Activated CD8-positive, alpha-beta T cell treated with anti-CD3 and anti-CD28 coated beads for 36 hours (primary cell): ENCODE measurements around the gene EIF4B. TPM values are rescaled to one million over a fixed set of nuclear protein-coding genes. Genes with fewer than 3 reads are reported as not detected.
A peak's percentile ranks its signal among the peaks of the same experiment; 100 is the strongest.
"Not testable (repeated sequence)": the region's sequence is repeated elsewhere in the genome, so short reads cannot be mapped to it uniquely, and the experiment has no call there.

Experiments used
- ATAC-seq: fragments of 200-7000 bp; cut with Tn5 transposase; one replicate; pipeline ENCODE4 v1.10.0; 2021; ENCODE audit warnings: mild to moderate bottlenecking, moderate library complexity
- CTCF ChIA-PET: fragments of 350-600 bp; sonication (Branson Sonifier 250); formaldehyde crosslinking; loops from one replicate; lab custom pipeline; 2021; ENCODE audit warnings: antibody characterized with exemption; lab: Charles Lee
- POLR2A ChIA-PET: fragments of 350-600 bp; sonication (Branson Sonifier 250); formaldehyde crosslinking; loops from one replicate; lab custom pipeline; 2021; ENCODE audit warnings: antibody characterized with exemption; lab: Charles Lee
- DNase-seq: peaks from one replicate; pipeline ENCODE4 v3.0.0-alpha.2; 2020
- H3K27ac Mint-ChIP-seq: one replicate; pipeline ENCODE4 v1.8.0; 2021; ENCODE audit warnings: mild to moderate bottlenecking, mixed read lengths
- H3K27me3 Mint-ChIP-seq: one replicate; pipeline ENCODE4 v1.8.0; 2021; ENCODE audit warnings: mixed read lengths
- H3K36me3 Mint-ChIP-seq: one replicate; pipeline ENCODE4 v1.8.0; 2021; ENCODE audit warnings: low read depth, mixed read lengths
- H3K4me1 Mint-ChIP-seq: one replicate; pipeline ENCODE4 v1.8.0; 2021; ENCODE audit warnings: low read depth, mixed read lengths
- H3K4me3 Mint-ChIP-seq: one replicate; pipeline ENCODE4 v1.8.0; 2021; ENCODE audit warnings: mild to moderate bottlenecking, moderate library complexity, mixed read lengths
- H3K9me3 Mint-ChIP-seq: one replicate; pipeline ENCODE4 v1.8.0; 2021; ENCODE audit warnings: mixed read lengths
- intact Hi-C: fragments of 100-400 bp; cut with micrococcal nuclease; formaldehyde crosslinking; loops from one replicate; pipeline ENCODE4 v1.10.0; 2022
- total RNA-seq, 2 experiments: library from RNA; stranded (reverse); gene quantifications; one replicate each; pipeline ENCODE4 v1.2.3, GENCODE V29; 2021
- TF ChIP-seq, protein P1 (sequence below): fragments of 200-600 bp; IDR thresholded peaks from one replicate; pipeline ENCODE4 v1.8.0; 2022; ENCODE audit warnings: antibody characterized with exemption, mild to moderate bottlenecking

Gene EIF4B
- total RNA-seq, 2 experiments from 2014 or later = 789 to 814 TPM

DNA sequence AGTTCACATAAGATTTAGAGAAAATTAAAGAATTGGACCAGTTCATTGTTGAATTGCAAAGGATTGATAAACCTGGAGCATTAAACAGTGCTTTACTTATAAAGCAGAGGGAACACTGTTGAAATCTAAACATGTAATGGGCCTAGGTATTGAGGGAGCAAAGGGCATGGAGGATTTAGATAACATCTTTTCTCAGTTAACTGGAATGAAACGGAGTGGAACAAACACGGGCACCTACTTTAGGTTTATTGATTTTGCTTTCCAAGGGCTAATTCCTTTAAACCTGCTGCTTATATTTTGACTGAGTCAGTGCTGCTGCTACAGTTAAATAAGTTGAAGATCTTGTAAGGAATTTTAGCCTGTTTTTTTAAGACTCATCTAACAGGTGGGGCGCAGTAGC is 5.6 kb downstream of the EIF4B start:
- Mint-ChIP-seq H3K36me3 (peaks cover 79% of the 10 kb centered on the region), H3K27me3 (no peaks in the 10 kb centered on the region), H3K4me3 (peak overlapping the region; percentile 27), H3K27ac (peak overlapping the region; percentile 67), H3K4me1 (peaks cover 63% of the 10 kb centered on the region), H3K9me3 (no peaks in the 10 kb centered on the region)
- intact Hi-C loops = no loop called here
- ChIA-PET CTCF (no interaction called here), POLR2A (interaction anchor here (0.6 to 1.6 kb wide), 5 partner anchors 10 to 266 kb away, joined by 3 to 4 read pairs (median 3); no protein-coding TSS in a partner anchor)
- TF ChIP-seq, protein P1, sequence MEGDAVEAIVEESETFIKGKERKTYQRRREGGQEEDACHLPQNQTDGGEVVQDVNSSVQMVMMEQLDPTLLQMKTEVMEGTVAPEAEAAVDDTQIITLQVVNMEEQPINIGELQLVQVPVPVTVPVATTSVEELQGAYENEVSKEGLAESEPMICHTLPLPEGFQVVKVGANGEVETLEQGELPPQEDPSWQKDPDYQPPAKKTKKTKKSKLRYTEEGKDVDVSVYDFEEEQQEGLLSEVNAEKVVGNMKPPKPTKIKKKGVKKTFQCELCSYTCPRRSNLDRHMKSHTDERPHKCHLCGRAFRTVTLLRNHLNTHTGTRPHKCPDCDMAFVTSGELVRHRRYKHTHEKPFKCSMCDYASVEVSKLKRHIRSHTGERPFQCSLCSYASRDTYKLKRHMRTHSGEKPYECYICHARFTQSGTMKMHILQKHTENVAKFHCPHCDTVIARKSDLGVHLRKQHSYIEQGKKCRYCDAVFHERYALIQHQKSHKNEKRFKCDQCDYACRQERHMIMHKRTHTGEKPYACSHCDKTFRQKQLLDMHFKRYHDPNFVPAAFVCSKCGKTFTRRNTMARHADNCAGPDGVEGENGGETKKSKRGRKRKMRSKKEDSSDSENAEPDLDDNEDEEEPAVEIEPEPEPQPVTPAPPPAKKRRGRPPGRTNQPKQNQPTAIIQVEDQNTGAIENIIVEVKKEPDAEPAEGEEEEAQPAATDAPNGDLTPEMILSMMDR = no peak
- ATAC-seq (no peak), DNase-seq (no peak)

DNA sequence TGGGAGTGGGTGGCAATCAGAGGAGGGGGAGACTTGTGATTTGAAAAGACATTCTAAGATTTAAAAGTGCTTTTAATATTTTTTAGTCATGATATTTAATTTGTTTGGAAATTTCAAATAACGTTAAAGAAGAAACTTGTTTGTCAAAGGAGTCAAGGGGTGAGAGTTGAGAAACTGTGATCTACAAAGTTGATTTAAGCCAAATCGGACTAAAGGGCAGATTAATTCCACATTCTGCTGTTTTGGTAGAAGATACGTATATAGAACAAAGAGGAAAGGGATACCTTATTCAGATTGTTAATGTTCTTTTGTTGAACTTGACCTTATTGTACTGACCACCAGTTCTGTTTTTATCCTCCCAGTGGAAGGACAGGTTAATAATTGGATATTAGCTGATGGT is 6.7 kb downstream of the EIF4B start:
- no peak overlapping the region for H3K4me3 Mint-ChIP-seq
- no peaks in the 10 kb centered on the region for H3K27me3 Mint-ChIP-seq
- peak overlapping the region; percentile 42 for H3K27ac Mint-ChIP-seq
- no peak for DNase-seq
- no peaks in the 10 kb centered on the region for H3K9me3 Mint-ChIP-seq
- CTCF ChIA-PET = interaction anchor here (1.0 to 1.1 kb wide), 2 partner anchors 10 to 18 kb away, joined by 3 to 4 read pairs; no protein-coding TSS in a partner anchor
- POLR2A ChIA-PET = interaction anchor here (1.0 to 1.3 kb wide), 2 partner anchors 16 to 90 kb away, joined by 3 read pairs; partner anchors contain the start of gene SOAT2
- H3K4me1 Mint-ChIP-seq = peaks cover 64% of the 10 kb centered on the region
- intact Hi-C loops = no loop called here
- TF ChIP-seq, protein P1 = no peak
- peaks cover 80% of the 10 kb centered on the region for H3K36me3 Mint-ChIP-seq
- ATAC-seq = no peak

DNA sequence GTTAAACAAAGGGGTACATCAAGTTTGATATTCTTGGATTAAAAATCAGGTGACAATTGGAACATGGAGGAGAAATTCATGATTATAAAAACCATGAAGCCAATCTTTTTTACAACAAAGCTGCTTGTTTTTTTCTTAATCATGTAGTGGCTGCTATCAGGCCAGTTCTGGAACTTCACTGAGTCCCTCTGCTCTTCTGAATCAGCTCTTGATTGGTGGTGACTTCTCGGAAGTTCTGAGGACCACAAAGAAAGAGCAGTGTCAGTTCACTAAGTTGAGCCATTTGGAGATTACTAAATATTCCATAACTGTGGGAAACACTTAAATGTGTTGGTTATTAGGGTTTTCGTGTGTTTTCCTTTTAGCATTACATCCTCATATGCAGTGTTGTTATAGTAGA is 8.5 kb downstream of the EIF4B start:
- intact Hi-C loops = no loop called here
- POLR2A ChIA-PET = interaction anchor here (0.6 to 1.7 kb wide), 9 partner anchors 9 to 253 kb away, joined by 3 to 11 read pairs (median 3); partner anchors contain the start of genes EIF4B and ESPL1
- peak overlapping the region; percentile 77 for H3K27ac Mint-ChIP-seq
- DNase-seq (no peak), ATAC-seq (peak; percentile 30)
- H3K4me1 Mint-ChIP-seq = peaks cover 52% of the 10 kb centered on the region
- no peaks in the 10 kb centered on the region for H3K9me3 Mint-ChIP-seq
- H3K36me3 Mint-ChIP-seq = peaks cover 76% of the 10 kb centered on the region
- H3K27me3 Mint-ChIP-seq = no peaks in the 10 kb centered on the region
- TF ChIP-seq, protein P1 = no peak
- no peak overlapping the region for H3K4me3 Mint-ChIP-seq
- CTCF ChIA-PET = interaction anchor here (0.6 to 1.8 kb wide), 6 partner anchors 12 to 130 kb away, joined by 3 to 5 read pairs (median 3); no protein-coding TSS in a partner anchor

DNA sequence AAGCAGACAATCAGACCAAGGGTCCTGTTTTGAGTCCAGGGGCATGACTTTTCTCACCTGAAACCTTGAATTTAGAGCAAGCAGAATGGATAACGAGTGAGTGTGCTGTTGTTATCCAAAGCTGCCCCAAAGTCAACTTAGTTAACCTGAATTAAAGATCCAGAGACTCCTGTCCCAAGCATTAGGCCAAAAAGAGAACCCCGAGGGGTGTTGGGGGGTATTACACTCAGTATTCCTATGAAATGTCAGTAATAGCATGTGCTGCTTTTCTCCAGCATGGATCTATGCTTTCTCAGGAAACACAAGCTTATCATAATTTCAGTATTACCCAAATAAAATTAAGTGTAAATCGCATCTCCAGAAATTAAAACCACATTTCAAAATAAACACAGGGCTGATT is 19.0 kb downstream of the EIF4B start:
- no peak for DNase-seq
- CTCF ChIA-PET = interaction anchor here (0.8 to 5.6 kb wide), 5 partner anchors 13 to 45 kb away, joined by 3 to 40 read pairs (median 3); partner anchors contain the start of gene EIF4B
- Mint-ChIP-seq H3K36me3 (peaks cover 56% of the 10 kb centered on the region), H3K4me1 (no peaks in the 10 kb centered on the region), H3K27me3 (no peaks in the 10 kb centered on the region), H3K4me3 (no peak overlapping the region), H3K27ac (peak overlapping the region; percentile 57), H3K9me3 (no peaks in the 10 kb centered on the region)
- intact Hi-C loops = no loop called here
- no peak for ATAC-seq
- TF ChIP-seq, protein P1 = no peak
- POLR2A ChIA-PET = interaction anchor here (0.6 to 8.7 kb wide), 8 partner anchors 9 to 451 kb away, joined by 3 to 65 read pairs (median 6); partner anchors contain the start of gene EIF4B

DNA sequence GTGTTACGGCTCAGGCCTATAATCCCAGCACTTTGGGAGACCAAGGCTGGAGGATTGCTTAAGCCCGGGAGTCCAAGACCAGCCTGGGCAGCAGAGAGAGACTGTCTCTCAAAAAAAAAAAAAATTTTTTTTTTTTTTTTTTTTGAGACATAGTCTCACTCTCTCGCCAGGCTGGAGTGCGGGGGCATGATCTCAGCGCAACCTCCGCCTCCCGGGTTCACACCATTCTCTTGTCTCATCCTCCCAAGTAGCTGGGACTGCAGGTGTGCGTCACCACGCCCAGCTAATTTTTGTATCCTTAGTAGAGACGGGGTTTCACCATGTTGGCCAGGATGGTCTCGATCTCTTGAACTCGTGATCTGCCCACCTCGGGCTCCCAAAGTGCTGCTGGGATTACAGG is 20.8 kb downstream of the EIF4B start:
- H3K4me3 Mint-ChIP-seq, H3K27ac Mint-ChIP-seq, intact Hi-C loops, DNase-seq, H3K4me1 Mint-ChIP-seq, ATAC-seq, H3K27me3 Mint-ChIP-seq, H3K9me3 Mint-ChIP-seq: not testable (repeated sequence)
- H3K36me3 Mint-ChIP-seq = peaks cover 59% of the 10 kb centered on the region
- ChIA-PET CTCF (interaction anchor here (0.9 to 5.6 kb wide), 5 partner anchors 11 to 448 kb away, joined by 3 to 40 read pairs (median 4); no protein-coding TSS in a partner anchor), POLR2A (interaction anchor here (0.6 to 8.7 kb wide), 7 partner anchors 9 to 22 kb away, joined by 3 to 65 read pairs (median 3); no protein-coding TSS in a partner anchor)
